ENCODE results near the gene MSI2. TPM values are rescaled to one million over a fixed set of nuclear protein-coding genes. Genes with fewer than 3 reads are reported as not detected.

The MSI2 gene
- total and polyA plus RNA-seq, 9 of the 15 experiments (the other 6 are each of a cell fraction or from before 2014, with no cell fraction given), result 4.6 to 61.8 (median 42.4) TPM

DNA sequence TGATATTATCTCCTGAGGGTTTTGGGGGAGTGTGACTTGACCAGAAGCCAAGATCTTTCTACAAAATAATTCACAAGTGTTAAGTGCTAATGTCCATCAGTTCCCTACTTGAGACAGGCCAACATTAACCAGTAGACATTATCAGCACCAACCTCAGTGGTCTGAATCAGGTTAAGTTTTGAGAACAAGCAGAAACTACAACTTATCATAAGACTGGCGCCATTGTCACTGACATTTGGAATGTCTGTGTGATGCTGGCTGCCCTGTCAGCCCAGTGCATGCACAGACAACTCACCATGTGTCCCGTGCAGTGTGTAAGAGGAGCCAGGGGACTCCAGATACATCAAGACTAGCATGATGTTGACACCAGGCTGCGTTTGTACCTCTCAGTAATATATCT, 412.0 kb downstream of the MSI2 start:
- Histone ChIP-seq H3K9me1 (ENCODE audit: control insufficient read depth, insufficient read depth, low read length) (no peaks in the 10 kb centered on the region), H3K4me1 (replicated peaks in 1 of 2; ENCODE audit: control insufficient read depth in 2 of 2, insufficient read depth in 2 of 2, low read length in 2 of 2) (no peaks in the 10 kb centered on the region), H3K9ac (ENCODE audit: insufficient read depth in 1 of 2, low read depth in 2 of 2, low read length in 2 of 2) (no peak overlapping the region), H3K4me2 (ENCODE audit: insufficient read depth, low read length) (no peak overlapping the region), H2AFZ (ENCODE audit: low read depth, low read length) (no peak overlapping the region), H3K27me3 (ENCODE audit: control insufficient read depth in 2 of 2, insufficient read depth in 2 of 2, low read length in 2 of 2) (no peaks in the 10 kb centered on the region), H3K79me2 (ENCODE audit: control insufficient read depth, insufficient read depth, low read length) (no peaks in the 10 kb centered on the region), H3K4me3 (no peak overlapping the region), H3K27ac (ENCODE audit: extremely low read depth, low read depth, low read length) (no peak overlapping the region), H4K20me1 (replicated peaks; ENCODE audit: control insufficient read depth, insufficient read depth, low read length) (0 out of 2 replicates have a peak, but pooled peaks cover 3% of the 10 kb centered on the region), H3K36me3 (ENCODE audit: control insufficient read depth, insufficient read depth, low read length) (no peaks in the 10 kb centered on the region), H3K9me3 (replicated peaks; ENCODE audit: control insufficient read depth, insufficient read depth, low read depth, low read length) (no peaks in the 10 kb centered on the region)
- TF ChIP-seq PCBP1 (IDR thresholded peaks at IDR 0.05; ENCODE audit: low read depth, low read length, poor library complexity, severe bottlenecking), result no peak
- TF ChIP-seq FOS (IDR thresholded peaks at IDR 0.05; ENCODE audit: extremely low read depth, insufficient read length), result no peak
- no peak for TF ChIP-seq ZNF75A (CRISPR knock-in tag; IDR thresholded peaks at IDR 0.05)
- TF ChIP-seq ZNF121 (CRISPR knock-in tag; conservative IDR thresholded peaks at IDR 0.05), result no peak
- no peak for TF ChIP-seq KDM4B (IDR thresholded peaks at IDR 0.05; ENCODE audit: borderline replicate concordance in 2 of 2, low read depth in 1 of 2)
- no peak for TF ChIP-seq PHF20 (IDR thresholded peaks at IDR 0.05; ENCODE audit: partially characterized antibody)
- no peak for TF ChIP-seq FOXK1 (CRISPR knock-in tag; IDR thresholded peaks at IDR 0.05; ENCODE audit: borderline replicate concordance)
- no peak for TF ChIP-seq ZBTB8A (IDR thresholded peaks at IDR 0.05; ENCODE audit: partially characterized antibody)
- TF ChIP-seq ZSCAN29 (IDR thresholded peaks at IDR 0.05), result no peak
- TF ChIP-seq, protein P1, sequence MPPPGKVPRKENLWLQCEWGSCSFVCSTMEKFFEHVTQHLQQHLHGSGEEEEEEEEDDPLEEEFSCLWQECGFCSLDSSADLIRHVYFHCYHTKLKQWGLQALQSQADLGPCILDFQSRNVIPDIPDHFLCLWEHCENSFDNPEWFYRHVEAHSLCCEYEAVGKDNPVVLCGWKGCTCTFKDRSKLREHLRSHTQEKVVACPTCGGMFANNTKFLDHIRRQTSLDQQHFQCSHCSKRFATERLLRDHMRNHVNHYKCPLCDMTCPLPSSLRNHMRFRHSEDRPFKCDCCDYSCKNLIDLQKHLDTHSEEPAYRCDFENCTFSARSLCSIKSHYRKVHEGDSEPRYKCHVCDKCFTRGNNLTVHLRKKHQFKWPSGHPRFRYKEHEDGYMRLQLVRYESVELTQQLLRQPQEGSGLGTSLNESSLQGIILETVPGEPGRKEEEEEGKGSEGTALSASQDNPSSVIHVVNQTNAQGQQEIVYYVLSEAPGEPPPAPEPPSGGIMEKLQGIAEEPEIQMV (tag; conservative IDR thresholded peaks at IDR 0.05; ENCODE audit: low read depth), result no peak
- TF ChIP-seq MCM7 (IDR thresholded peaks at IDR 0.05), result no peak
- TF ChIP-seq ZNF444 (CRISPR knock-in tag; IDR thresholded peaks at IDR 0.05), result no peak
- no peak for TF ChIP-seq ZNF197 (CRISPR knock-in tag; IDR thresholded peaks at IDR 0.05; ENCODE audit: low read depth)
- no peak for TF ChIP-seq HDAC6 (IDR thresholded peaks at IDR 0.05; ENCODE audit: low read depth, low read length)
- intact Hi-C loops (cut with micrococcal nuclease) (no loop called here), in situ Hi-C loops (cut with MboI) (no loop called here)
- no TSS peak for BruUV-seq (replicated peaks)
- CTCF ChIA-PET (ENCODE audit: low intra/inter-chr PET ratio), result no interaction called here
- no peak for FAIRE-seq
- no peak for DNase-seq (ENCODE audit: extremely low read depth in 1 of 4, low spot score in 3 of 4)
- POLR2A ChIA-PET, result no interaction called here
- 59% methylated on average over 3 of the region's 3 CpGs for WGBS (ENCODE audit: insufficient coverage, low coverage, missing lambda C conversion rate)
- no peak for ATAC-seq

Measured in K562 (cell line).